Mammary epithelial cell (primary cell): ENCODE results near the gene BPGM.

Experiments
- EZH2 ChIP-seq: IDR thresholded peaks from 2 replicates; pipeline ENCODE4 v1.6.1; 2012; ENCODE audit warnings: low read length, inconsistent platforms, borderline replicate concordance
- TF ChIP-seq, protein P1 (sequence below), 2 donors: IDR thresholded peaks in 1 of 2; conservative IDR thresholded peaks in 1 of 2; 2 replicates each; pipeline ENCODE4 v1.5.1; 2011 to 2012; ENCODE audit warnings: inconsistent platforms in 2 of 2, low read length in 2 of 2, mild to moderate bottlenecking in 2 of 2, control low read depth in 1 of 2, low read depth in 1 of 2; ENCODE audit not compliant: insufficient read depth in 1 of 2; ENCODE audit errors: extremely low read depth in 1 of 2

DNA sequence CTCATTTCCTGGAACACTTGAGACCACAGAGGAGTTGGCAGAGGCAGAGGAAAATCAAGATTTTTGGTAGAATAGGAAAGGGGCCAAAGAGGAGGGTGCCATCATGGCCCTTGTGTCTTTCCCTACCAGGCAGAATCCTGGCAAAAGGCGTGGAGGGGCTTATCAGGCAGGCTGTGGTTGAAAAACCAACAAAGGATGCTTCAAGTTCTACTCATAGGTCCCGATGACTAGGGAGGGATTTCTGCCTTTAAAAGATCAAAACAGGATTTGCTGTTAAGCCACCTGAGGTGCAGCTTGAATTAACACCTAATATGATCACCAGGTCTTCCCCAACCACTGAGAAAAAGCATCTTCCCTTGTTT, 45.7 kb downstream of the BPGM start:
- TF ChIP-seq, protein P1, sequence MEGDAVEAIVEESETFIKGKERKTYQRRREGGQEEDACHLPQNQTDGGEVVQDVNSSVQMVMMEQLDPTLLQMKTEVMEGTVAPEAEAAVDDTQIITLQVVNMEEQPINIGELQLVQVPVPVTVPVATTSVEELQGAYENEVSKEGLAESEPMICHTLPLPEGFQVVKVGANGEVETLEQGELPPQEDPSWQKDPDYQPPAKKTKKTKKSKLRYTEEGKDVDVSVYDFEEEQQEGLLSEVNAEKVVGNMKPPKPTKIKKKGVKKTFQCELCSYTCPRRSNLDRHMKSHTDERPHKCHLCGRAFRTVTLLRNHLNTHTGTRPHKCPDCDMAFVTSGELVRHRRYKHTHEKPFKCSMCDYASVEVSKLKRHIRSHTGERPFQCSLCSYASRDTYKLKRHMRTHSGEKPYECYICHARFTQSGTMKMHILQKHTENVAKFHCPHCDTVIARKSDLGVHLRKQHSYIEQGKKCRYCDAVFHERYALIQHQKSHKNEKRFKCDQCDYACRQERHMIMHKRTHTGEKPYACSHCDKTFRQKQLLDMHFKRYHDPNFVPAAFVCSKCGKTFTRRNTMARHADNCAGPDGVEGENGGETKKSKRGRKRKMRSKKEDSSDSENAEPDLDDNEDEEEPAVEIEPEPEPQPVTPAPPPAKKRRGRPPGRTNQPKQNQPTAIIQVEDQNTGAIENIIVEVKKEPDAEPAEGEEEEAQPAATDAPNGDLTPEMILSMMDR (conservative IDR thresholded peaks at IDR 0.05 in 1 of 2, IDR thresholded peaks at IDR 0.05 in 1 of 2; ENCODE audit: extremely low read depth in 1 of 2, insufficient read depth in 1 of 2, low read depth in 1 of 2, low read length in 2 of 2), result no peak
- no peak for TF ChIP-seq EZH2
